Vagina (tissue), 2 donors: ENCODE results near the gene TSPEAR. TPM values are rescaled to one million over a fixed set of nuclear protein-coding genes. Genes with fewer than 3 reads are reported as not detected.
A peak's percentile ranks its signal among the peaks of the same experiment; 100 is the strongest.

ENCODE experiments used
- DNase-seq, 2 donors: peaks; one replicate each; pipeline ENCODE4 v3.0.0-alpha.2; 2017; ENCODE audit errors: extremely low spot score in 2 of 2
- H3K27ac ChIP-seq: fragments of 200-600 bp; sonication (generic); one replicate; pipeline ENCODE4 v1.5.1; 2019
- H3K27me3 ChIP-seq: fragments of 200-600 bp; sonication (generic); one replicate; pipeline ENCODE4 v1.5.1; 2019
- H3K36me3 ChIP-seq, 2 donors: fragments of 200-600 bp; sonication (generic); one replicate each; pipeline ENCODE4 v1.5.1; 2017 to 2019
- H3K4me1 ChIP-seq: fragments of 200-600 bp; sonication (generic); one replicate; pipeline ENCODE4 v1.5.1; 2019
- H3K4me3 ChIP-seq, 2 donors: fragments of 200-600 bp; sonication (generic); 1 replicate in 1 of 2; 2 replicates in 1 of 2; pipeline ENCODE4 v1.5.1; 2016 to 2019
- H3K9me3 ChIP-seq: fragments of 200-600 bp; sonication (generic); one replicate; pipeline ENCODE4 v1.5.1; 2019
- CTCF ChIP-seq, 3 experiments: fragments of 450-650 bp in 2 of 3; fragments of 200-600 bp in 1 of 3; sonication (generic) in 1 of 3; IDR thresholded peaks; one replicate each; pipeline ENCODE4 v1.5.1; 2017 to 2019; ENCODE audit warnings: antibody characterized with exemption in 3 of 3, mild to moderate bottlenecking in 2 of 3, moderate library complexity in 2 of 3
- POLR2A ChIP-seq, 2 donors: fragments of 450-650 bp; IDR thresholded peaks; one replicate each; pipeline ENCODE4 v1.6.1; 2017; ENCODE audit warnings: antibody characterized with exemption in 2 of 2, mild to moderate bottlenecking in 2 of 2, moderate library complexity in 2 of 2
- POLR2AphosphoS5 ChIP-seq, 2 donors: sonication (generic); formaldehyde crosslinking; IDR thresholded peaks; one replicate each; pipeline ENCODE4 v1.9.0; 2017; ENCODE audit warnings: antibody characterized with exemption in 2 of 2, mild to moderate bottlenecking in 2 of 2, low read depth in 1 of 2; ENCODE audit not compliant: insufficient read depth in 1 of 2
- intact Hi-C: fragments of 100-400 bp; cut with DNase I; formaldehyde crosslinking; loops from one replicate; pipeline ENCODE4 v1.15.1; 2023
- total RNA-seq: library from RNA; depleted of rRNA; stranded (reverse); fragments of >200 nt; gene quantifications from one replicate; pipeline ENCODE4 v1.2.3, GENCODE V29; 2016

TSPEAR gene
- total RNA-seq, 1 donor from 2014 or later: not detected

GRCh38 chr21:44720170-44720569 lies 8.8 kb upstream of the TSPEAR start:
- Histone ChIP-seq H3K36me3 (no peaks in the 10 kb centered on the region), H3K27me3 (no peaks in the 10 kb centered on the region), H3K27ac (no peak overlapping the region), H3K9me3 (no peaks in the 10 kb centered on the region), H3K4me3 (no peak overlapping the region), H3K4me1 (peaks cover 10% of the 10 kb centered on the region)
- intact Hi-C loops: no loop called here
- TF ChIP-seq POLR2A (IDR thresholded peaks at IDR 0.05) (no peak), POLR2AphosphoS5 (IDR thresholded peaks at IDR 0.05; ENCODE audit: insufficient read depth in 1 of 2, low read depth in 1 of 2) (no peak), CTCF (IDR thresholded peaks at IDR 0.05) (no peak)
- DNase-seq: no peak

GRCh38 chr21:44718571-44718970 lies 7.2 kb upstream of the TSPEAR start:
- no peaks in the 10 kb centered on the region for H3K27me3 ChIP-seq
- TF ChIP-seq POLR2A (IDR thresholded peaks at IDR 0.05): no peak
- no peak for TF ChIP-seq CTCF (IDR thresholded peaks at IDR 0.05)
- no peak for TF ChIP-seq POLR2AphosphoS5 (IDR thresholded peaks at IDR 0.05; ENCODE audit: insufficient read depth in 1 of 2, low read depth in 1 of 2)
- H3K9me3 ChIP-seq: no peaks in the 10 kb centered on the region
- H3K4me3 ChIP-seq: no peak overlapping the region
- H3K27ac ChIP-seq: no peak overlapping the region
- intact Hi-C loops: no loop called here
- no peaks in the 10 kb centered on the region for H3K36me3 ChIP-seq
- H3K4me1 ChIP-seq: peaks cover 5% of the 10 kb centered on the region
- no peak for DNase-seq

GRCh38 chr21:44718093-44718492 lies 6.7 kb upstream of the TSPEAR start:
- Histone ChIP-seq H3K27ac (no peak overlapping the region), H3K4me3 (no peak overlapping the region), H3K4me1 (peaks cover under 1% of the 10 kb centered on the region), H3K9me3 (no peaks in the 10 kb centered on the region), H3K27me3 (no peaks in the 10 kb centered on the region), H3K36me3 (no peaks in the 10 kb centered on the region)
- no peak for DNase-seq
- intact Hi-C loops: no loop called here
- TF ChIP-seq CTCF (IDR thresholded peaks at IDR 0.05) (no peak), POLR2AphosphoS5 (IDR thresholded peaks at IDR 0.05; ENCODE audit: insufficient read depth in 1 of 2, low read depth in 1 of 2) (no peak), POLR2A (IDR thresholded peaks at IDR 0.05) (no peak)

GRCh38 chr21:44716984-44717383 lies 5.6 kb upstream of the TSPEAR start:
- Histone ChIP-seq H3K9me3 (no peaks in the 10 kb centered on the region), H3K27ac (no peak overlapping the region), H3K36me3 (no peaks in the 10 kb centered on the region), H3K27me3 (no peaks in the 10 kb centered on the region), H3K4me1 (no peaks in the 10 kb centered on the region), H3K4me3 (no peak overlapping the region)
- intact Hi-C loops: no loop called here
- DNase-seq: no peak
- no peak for TF ChIP-seq CTCF (IDR thresholded peaks at IDR 0.05)
- no peak for TF ChIP-seq POLR2A (IDR thresholded peaks at IDR 0.05)
- no peak for TF ChIP-seq POLR2AphosphoS5 (IDR thresholded peaks at IDR 0.05; ENCODE audit: insufficient read depth in 1 of 2, low read depth in 1 of 2)

- DNase-seq: peak in 1 of 2 donors; percentile 40
- no peak for TF ChIP-seq CTCF (IDR thresholded peaks at IDR 0.05)
- TF ChIP-seq POLR2A (IDR thresholded peaks at IDR 0.05): no peak
- no peak for TF ChIP-seq POLR2AphosphoS5 (IDR thresholded peaks at IDR 0.05; ENCODE audit: insufficient read depth in 1 of 2, low read depth in 1 of 2)
- H3K4me1 ChIP-seq: peaks cover 17% of the 10 kb centered on the region
- H3K9me3 ChIP-seq: no peaks in the 10 kb centered on the region
- H3K27me3 ChIP-seq: no peaks in the 10 kb centered on the region
- H3K27ac ChIP-seq: no peak overlapping the region
- intact Hi-C loops: no loop called here
- no peaks in the 10 kb centered on the region for H3K36me3 ChIP-seq
- H3K4me3 ChIP-seq: no peak overlapping the region
Observed at GRCh38 chr21:44714905-44715304, 3.5 kb upstream of the TSPEAR start.
